ENCODE results near the gene LEF1.

Gene LEF1

GRCh38 chr4:108146819-108147218 lies 21.9 kb downstream of the LEF1 start:
- no peak for DNase-seq (ENCODE audit: low read depth)

DNA sequence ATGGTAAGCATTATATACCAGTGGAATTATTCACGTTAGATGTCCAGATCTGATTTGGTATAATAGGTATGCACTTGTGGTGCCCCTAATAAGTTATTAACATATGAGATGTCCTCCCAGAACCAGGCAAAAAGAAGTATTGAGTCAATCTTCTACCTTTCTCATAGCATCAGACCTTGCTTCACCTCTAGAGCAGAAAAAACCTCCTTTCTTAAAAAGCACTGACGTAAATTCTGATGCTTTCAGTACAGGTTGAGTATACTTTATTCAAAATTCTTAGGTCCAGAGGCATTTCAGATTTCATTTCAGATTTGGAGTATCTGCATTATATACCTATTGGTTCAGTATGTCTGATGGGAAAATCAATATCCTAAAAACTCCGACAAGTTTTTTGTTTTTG lies 22.4 kb downstream of the LEF1 start:
- no peak for DNase-seq (ENCODE audit: low read depth)

DNA sequence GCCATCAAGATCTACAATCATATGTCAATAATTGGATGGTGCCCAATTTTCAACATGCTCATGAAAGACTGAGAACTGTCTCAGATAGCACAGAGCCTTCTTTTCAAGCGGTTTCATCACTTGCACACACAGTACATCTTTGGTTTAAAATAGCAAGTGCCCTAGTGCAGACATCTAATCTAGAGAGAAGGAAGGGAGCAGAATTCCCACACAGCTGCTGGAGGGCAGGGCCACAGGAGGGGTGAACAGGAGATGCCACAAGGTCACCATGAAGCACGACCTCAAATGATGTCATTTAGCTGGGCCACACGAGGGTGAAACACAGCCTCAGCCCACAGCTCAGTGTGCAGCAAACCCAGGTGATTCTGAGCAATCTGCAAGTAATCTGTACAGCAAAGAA lies 24.3 kb downstream of the LEF1 start:
- no peak for DNase-seq (ENCODE audit: low read depth)

DNA sequence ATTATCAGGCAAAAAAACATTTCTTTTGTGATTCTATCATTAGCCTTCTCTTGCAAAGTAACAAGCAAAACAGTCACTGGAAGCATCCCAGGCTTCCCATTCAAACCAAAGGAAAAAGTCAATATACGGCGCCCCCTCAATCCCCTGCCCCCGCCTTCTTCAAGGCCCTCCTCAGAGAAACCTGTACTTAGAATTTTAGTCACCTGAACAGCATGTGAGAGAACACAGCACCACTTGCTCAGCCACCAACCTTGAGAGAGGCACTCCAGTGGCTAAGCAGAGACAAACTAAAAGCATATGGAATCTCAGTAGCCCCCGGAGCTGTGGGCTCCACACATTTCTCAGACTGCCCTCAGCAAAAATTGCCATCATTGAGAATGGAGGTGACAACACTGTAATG lies 25.2 kb downstream of the LEF1 start:
- no peak for DNase-seq (ENCODE audit: low read depth)

GRCh38 chr4:108142870-108143269 lies 25.9 kb downstream of the LEF1 start:
- no peak for DNase-seq (ENCODE audit: low read depth)

- DNase-seq (ENCODE audit: low read depth): no peak
Measured at GRCh38 chr4:108141213-108141950, 27.4 kb downstream of the LEF1 start.

DNA sequence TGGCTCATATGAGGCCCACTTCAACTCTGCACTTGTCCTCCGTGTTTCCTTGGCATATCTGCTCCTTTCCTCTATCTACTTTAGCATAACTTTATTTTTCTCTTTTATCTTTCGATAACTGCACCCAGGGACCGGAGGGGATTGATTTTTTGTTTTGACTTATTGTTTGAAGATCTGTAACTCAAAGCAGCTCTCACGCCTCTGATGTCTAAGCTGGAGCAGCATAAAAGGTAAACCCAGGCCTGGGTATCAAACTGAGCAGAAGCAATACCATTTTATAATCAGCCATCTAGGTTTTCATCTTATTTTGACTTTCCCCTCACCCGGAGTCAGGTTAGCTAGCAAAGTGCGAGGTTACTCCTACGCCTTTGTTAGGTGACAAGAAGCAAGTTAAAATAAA lies 28.4 kb downstream of the LEF1 start:
- DNase-seq (ENCODE audit: low read depth): no peak

DNA sequence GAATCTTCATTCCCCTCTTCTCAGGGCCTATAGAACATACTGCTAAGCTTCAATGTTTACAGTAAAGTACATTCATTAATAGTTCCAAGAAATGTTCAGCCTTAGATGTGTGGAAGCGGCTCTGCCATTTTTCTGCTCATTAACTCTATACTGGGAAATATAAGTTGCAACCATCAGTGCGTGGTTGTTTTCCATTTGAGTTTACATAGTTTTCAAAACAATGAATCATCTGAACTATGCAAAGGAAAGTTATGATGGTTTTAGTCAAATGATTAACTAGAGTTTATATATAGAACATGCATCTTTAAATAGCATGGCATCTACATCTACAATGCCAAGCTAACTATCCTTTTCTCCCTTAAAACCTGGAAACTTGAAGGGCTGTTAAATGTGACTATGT lies 29.6 kb downstream of the LEF1 start:
- DNase-seq (ENCODE audit: low read depth): no peak

DNA sequence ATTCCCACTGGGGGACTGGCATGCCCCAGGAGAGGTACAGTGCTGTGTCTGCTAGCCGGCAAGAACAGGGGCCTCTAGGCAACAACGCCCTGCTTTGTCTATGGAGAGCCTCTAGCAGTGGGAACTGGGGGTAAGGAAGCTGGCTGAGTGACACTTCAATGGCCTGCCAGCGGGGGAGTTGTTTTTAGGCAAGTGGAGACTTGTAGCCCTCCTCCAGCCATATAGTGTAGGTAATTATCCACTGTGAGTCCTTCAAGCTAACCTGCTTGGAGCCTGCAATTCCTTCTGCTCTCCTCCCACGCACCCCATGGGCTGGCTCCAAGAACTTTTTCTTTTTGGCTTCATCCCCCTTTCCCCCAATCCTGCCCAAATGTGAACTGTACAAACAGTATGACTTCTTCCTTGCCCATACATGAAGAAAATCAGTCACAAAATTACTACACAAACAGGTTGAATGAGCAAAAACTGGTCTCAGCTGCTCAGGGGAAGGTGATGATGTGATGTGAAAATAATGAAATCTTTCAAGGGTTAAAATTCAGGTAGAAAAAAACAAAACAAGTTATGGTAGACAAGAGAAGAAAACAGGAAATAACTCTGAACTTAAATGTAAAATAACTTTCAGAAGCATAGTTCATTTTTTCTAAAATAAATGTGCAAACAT lies 33.1 kb downstream of the LEF1 start:
- no peak for DNase-seq (ENCODE audit: low read depth)

GRCh38 chr4:108130955-108131354 lies 37.8 kb downstream of the LEF1 start:
- DNase-seq (ENCODE audit: low read depth): no peak

GRCh38 chr4:108129196-108129595 lies 39.5 kb downstream of the LEF1 start:
- no peak for DNase-seq (ENCODE audit: low read depth)

GRCh38 chr4:108126806-108127205 lies 41.9 kb downstream of the LEF1 start:
- DNase-seq (ENCODE audit: low read depth): no peak

DNA sequence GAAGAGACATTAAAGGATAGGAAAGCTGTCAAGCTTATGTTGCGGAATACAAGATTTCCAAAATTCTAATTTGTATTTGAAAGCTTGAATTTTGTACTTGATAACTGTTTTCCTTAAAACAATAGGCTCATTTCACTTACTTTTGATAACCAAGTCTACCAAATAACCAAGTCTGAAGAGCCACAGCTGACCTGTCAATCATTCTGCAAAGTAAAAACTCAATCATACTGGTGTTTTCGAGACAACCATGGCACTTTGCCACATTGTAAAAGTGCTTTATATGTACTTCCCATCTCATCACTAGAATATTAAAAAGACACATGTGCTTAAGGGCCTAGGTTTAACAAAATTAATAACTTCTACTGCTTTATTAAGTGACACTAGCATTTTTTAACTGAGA lies 47.9 kb downstream of the LEF1 start:
- no peak for DNase-seq (ENCODE audit: low read depth)

DNA sequence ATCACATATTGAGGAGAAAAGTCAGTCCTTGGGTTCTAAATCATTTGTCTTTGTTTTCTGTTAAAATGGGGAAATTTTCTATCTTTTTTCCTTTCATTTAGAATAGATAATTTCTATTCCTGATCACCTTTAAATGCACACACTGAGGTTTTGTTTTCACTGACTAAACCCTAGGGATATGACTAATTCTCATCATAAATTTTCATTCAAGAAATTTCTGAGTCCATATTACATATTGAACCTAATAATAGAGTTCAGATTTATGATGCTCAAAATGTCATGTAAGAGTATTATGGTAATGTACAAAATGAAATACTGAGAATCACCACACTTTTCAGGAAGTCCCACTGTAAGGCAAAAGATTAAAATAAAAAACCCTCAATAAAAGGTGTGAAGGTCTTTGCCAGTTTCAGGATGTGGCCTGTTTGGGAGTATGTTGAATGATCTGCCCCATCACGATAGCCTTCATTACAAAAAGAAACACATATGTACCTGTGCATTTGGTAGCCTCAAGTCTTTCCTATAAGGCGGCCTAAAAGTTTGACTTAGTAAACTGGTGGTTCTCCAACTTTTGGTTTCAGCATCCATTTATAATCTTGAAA lies 49.4 kb downstream of the LEF1 start:
- DNase-seq (ENCODE audit: low read depth): no peak

GRCh38 chr4:108118505-108118904 lies 50.2 kb downstream of the LEF1 start:
- no peak for DNase-seq (ENCODE audit: low read depth)

- DNase-seq (ENCODE audit: low read depth): no peak
Measured at GRCh38 chr4:108117418-108118182, 51.1 kb downstream of the LEF1 start.

DNA sequence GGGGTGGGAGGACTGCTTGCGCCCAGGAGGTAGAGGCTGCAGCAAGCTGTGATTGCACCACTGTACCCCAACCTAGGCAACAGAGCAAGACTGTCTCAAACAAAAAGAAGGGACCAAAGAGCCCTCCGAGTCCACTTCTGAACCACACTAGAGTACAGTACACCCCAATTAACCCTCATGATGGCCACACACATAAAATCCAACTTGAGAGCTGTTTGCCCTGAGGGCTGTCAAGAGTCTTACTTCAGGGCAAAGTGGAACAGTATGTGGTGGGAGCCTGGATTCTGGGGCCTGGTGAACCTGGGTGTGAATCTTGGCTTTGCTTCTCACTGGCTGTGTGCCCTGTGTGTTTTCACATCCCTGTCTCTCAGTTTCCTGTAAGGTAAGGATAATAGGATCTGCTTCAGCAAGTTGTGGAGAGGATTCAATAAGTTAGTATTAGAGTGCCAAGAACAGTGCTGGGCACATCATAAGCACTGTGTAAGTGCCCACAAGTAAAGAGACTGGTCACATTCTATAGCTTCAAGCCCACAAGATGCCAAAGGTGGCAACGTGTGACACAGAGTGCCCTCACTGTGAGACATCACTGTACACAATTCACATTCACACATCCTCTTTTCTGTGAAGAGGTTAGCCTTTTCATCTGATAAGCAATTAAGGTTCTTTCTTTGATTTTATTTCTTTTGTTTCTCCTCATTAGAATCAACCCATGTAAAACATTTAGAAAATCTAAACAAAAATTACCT lies 52.1 kb downstream of the LEF1 start:
- DNase-seq (ENCODE audit: low read depth): no peak

DNA sequence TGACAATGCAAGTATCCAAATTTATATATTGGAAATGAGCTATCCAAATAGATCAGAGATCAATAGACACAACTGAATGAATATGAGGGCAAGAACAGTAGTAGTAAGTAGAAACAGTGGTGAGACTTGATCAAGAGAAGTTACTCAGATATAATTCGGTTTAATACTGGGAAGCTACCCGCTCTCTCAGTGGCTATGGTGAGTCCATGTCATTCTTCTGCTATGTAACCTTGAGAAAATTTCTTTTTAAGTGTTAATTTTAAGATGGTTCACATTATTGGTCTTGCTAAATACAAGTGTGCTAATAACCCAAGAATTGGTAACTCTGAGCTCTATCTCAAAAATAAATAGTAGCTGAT lies 53.6 kb downstream of the LEF1 start:
- DNase-seq (ENCODE audit: low read depth): no peak

- DNase-seq (ENCODE audit: low read depth): no peak
Measured at GRCh38 chr4:108114503-108114902, 54.2 kb downstream of the LEF1 start.

- no peak for DNase-seq (ENCODE audit: low read depth)
Measured at GRCh38 chr4:108113229-108113628, 55.5 kb downstream of the LEF1 start.

DNA sequence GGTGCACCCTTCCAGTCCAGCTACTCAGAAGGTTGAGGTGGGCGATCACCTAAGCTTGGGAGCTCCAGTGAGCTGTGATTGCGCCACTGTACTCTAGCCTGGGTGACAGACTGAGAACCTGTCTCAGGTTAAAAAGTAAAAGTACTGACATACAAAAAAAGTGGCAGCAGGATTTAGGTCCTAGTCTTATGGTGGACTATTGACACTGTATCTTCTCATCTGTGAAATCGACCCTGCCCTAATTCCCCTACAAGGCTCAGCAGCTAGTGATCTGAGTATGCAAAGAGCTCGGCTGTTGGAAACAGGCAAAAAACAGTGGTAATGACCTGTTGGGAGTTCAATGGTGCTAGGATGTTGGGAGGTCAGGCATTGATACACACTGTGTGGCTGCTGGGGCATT lies 57.0 kb downstream of the LEF1 start:
- no peak for DNase-seq (ENCODE audit: low read depth)

- no peak for DNase-seq (ENCODE audit: low read depth)
Measured at GRCh38 chr4:108110450-108110849, 58.3 kb downstream of the LEF1 start.
